Measurements from ENCODE around the gene C19orf85.
"Not testable (repeated sequence)": the region's sequence is repeated elsewhere in the genome, so short reads cannot be mapped to it uniquely, and the experiment has no call there.

The C19orf85 gene

DNA sequence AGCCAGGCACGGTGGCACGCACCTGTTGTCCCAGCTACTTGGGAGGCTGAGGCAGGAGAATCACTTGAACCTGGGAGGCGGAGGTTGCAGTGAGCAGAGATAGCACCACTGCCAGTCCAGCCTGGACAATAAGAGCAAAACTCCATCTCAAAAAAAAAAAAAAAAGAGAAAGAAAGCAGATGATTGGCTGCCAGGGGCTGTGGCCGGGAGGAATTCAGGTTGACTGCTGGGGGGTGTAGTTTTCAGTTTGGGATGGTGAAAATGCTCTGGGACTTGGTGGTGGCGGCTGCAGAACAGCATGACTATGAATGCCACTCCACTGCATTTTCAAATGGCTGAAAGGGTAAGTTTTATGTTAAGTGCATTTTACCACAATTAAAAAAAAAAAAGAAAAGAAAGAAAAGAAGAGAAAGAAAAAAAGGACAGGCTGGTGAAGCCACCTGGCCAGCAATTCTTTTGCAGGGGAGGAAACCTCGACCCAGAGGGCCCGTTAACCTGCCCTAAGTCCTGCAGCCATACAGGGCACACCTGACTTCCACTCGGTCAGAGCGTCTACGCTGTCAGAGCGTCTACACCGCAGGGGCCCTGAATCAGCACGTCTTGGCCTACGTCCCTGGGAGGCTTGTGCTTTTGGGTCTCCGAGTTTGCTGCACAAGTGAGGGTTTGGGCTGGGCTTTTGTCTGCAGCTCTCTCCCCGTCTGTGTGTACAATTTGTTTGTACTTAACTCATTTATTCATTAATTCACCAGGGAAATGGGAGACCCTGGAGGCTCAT lies 6.7 kb downstream of the C19orf85 start:
- DNase-seq (ENCODE audit: low read depth in 2 of 2): no peak

DNA sequence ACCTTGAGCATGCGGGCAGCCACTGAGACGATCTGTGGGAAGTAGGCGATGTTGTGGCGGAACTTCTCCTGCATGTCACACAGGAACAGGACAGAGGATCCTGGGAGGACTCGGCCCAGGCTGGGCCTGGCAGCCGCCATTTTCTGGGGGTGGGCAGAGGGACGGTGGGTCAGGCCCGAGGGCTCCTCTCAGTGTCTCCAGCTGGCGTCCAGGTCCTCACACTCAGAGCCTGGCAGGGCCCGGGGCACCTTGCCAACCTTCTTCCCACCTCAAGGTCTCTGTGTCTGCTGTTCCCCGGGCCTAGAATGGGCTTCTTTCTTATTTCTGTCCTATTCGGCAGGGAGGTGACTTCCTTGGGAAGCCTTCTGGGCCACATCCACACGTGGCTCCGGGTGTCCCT lies 8.2 kb downstream of the C19orf85 start:
- DNase-seq (ENCODE audit: low read depth in 2 of 2): no peak

DNA sequence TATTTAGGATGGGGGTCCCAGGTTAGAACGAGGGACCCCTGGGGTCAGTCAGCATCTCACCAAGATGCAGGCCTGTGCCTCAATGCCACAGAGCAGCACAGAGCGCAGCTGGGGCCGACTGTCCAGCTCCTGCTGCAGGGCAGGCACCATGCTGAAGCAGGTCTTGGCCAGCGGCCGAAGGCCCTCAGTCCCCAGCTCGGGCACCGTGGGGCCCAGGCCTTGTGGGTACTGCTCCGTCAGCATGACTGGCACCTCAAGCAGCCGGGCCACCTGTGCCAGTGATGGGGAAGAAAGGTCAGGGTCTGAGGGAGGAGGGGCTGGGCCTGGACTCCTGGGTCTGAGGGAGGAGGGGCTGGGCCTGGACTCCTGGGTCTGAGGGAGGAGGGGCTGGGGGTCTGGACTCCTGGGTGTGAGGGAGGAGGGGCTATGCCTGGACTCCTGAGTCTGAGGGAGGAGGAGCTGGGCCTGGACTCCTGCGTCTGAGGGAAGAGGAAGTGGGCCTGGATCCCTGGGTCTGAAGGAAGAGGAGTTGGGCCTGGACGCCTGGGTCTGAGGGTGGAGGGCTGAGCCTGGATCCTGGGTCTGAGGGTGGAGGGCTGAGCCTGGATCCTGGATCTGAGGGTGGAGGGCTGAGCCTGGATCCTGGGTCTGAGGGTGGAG lies 8.8 kb downstream of the C19orf85 start:
- DNase-seq (ENCODE audit: low read depth in 2 of 2): no peak

DNA sequence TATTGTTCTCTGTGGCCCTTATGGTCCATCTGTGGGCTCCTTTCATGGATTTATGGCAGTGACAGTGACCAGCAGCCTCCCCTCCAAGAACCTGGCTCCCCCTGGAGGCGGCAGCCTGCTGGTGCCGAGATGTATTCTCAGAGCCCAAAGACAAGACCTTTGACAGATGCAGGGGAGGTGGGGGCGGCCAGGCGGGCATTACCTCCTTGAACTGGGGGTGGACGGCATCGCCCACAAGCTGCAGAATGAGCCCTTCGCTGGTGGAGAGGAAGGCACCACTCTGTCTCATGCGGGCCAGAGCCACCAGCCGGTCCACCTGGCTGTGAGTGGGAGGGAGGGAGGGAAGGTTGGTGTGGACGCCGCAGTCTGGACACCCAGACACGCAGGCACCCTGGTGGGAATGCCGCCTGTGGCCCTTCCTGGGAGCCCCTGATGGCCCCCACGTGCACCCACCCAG lies 9.7 kb downstream of the C19orf85 start:
- no peak for DNase-seq (ENCODE audit: low read depth in 2 of 2)

DNA sequence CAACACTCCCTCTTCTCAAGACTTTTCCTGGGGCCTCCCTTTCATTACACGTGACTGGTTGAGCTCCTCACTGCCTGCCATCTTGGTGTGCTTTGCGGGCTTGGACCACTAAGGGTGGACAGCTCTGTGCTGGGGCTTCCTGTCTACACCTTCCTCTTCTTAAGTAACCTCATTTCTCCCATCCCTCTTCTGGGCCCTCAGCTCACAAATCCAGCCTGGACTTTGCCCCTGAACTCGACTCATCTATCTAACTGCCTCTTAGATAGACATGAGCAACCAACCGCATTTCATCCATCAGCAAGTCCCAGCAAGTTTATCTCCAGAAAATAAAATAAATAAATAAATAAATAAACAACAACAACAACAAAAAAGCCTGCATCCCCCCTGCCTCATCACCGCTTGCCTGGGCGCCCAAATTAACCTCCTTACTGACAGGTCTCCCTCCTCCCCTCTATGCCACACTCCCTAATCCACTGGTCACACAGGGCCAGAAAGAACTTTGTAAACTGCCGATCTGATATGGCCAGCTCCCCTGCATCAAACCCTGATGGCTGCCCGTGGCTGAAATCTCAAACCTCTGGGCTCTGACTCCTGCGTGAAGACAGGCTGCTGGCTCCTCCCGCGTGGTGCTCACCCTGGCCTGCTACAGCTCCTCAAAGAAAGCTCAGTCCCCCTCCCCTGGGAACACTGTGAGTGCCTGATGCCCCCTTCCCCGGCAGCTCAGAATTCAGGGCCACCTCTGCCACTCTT lies 10.9 kb downstream of the C19orf85 start:
- DNase-seq (ENCODE audit: low read depth in 2 of 2): no peak

DNA sequence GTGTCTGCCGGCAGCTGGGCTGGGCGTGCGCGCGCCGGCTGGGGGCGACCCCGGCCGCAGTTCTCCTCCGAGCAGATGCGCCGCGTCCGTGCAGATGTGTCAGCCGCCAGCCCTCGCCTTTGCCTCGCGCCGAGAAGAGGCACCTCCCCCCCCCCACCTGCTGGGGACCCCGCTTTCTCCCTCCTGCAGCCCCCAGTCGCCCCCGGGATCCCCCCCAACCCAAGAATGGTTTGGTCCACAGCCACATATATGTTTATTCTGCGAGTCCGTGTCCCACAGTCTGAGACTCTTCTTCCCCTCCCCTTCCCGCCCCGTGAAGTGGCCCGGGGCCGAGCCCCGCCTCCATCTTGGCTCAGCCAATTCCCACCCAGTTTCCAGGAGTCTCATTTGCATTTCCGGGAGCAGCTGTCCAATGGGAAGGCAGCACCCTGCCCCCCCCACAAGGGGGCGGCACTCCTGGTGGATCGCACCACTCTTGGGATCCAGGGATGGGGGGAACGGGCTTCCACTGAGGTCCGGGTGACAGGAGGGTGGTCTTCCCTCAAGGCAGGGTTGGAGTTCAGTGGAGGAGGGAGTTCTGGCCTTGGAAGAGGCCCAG lies 11.7 kb downstream of the C19orf85 start:
- no peak for DNase-seq (ENCODE audit: low read depth in 2 of 2)

DNA sequence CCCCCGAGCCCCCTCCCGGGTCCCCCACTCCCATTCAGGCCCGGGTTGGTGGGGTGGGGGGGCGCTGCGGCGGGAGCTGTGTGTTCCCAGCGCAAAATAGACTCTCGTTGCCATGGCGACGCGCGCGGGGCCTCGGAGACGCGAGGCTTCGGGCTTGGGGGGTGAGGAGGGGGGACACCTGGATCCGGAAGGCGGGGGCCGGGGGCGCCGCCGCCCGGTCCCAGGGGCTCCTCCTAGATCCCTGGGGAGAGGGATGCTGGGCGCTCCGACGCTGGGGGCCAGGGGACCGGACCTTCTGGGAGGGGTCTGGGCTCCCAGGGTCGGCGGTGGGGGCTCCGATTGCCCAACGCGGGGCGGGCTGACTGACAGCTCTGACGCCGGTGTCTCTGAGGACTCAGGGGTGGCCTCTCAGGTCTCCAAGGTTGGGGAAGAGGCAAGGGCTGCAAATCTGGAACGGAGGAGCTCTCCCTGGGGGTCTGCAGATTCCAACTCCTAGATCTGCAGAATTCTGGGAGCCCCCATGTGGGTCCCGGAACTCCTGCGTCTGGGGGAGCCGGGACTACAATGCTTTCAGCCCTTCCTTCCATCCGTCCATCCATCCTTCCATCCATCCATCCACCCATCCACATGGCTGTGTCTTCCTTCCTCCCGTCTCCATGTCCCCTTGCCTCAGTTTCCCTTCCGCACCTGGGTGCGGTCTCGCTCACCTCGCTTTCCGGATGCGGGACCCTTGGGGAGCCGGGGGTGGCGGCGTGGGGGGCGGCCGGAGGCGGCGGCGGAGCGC lies 12.4 kb downstream of the C19orf85 start:
- DNase-seq (ENCODE audit: low read depth in 2 of 2): no peak

DNA sequence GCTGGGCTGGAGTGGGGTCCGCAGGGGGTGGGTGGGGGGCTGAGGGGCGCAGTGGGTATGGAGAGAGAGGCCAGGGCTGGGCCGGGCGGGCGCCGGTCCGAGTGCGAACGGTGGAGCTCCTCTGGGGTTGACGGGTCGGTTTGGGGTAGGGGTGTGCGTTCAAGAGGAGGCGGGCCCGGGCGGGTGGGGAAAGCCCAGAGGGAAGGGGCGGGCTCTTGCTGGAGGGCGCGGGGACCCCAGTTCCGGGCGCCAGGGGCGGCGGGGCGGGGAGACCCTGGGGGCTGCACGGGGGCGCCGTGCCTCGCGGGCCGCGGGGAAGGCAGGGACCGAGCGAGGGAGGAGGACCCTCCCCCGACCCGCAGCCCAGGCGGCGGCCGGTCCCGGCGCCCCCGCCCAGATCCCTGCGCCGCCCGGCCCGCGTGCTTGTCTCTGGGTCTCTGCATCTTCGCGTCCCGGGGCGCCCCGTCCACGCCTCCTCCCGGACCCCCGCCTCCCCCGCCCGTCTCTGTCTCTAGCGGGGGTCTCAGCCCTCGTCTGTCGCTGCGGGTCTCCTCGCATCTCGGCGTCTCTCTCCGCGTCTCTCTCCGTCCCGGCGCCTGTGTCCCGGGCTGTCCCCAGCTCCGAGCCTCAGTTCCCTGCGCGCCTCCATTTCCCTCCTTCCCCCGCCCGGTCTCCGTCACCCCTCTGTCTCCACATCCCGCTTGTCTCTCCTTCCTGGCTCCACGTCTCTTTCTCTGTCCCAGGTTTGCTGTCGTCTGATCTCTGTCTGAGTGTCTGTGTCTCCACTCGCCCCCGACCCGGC lies 13.2 kb downstream of the C19orf85 start:
- DNase-seq (ENCODE audit: low read depth in 2 of 2): no peak

DNA sequence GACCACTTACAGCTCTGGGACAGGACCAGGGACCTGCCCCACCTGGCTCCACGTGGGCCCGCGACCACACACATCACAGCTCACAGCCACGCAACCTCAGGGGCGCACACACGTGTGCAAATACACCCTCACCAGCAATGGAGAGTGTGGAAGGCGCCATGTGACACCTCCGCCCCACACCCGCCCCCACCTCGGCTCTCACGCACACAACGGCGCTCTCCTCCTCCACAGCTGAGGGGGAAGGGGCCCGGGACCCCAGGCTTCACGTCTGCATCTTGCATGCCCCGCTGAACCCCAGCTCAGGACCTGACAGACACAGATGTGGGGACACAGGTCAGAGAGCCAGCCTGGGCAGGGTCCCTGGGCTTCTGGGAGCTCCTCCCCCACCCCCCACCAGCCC lies 15.1 kb downstream of the C19orf85 start:
- DNase-seq (ENCODE audit: low read depth in 2 of 2): no peak

DNA sequence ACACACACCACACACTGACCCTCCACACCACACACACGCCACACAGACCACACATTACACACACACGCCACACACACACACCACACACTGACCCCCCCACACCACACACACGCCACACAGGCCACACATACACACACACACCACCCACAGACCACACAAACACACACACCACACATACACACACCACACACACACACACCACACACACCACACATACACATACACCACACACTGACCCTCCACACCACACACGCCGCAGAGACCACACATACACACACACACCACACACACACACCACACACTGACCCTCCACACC lies 16.4 kb downstream of the C19orf85 start:
- DNase-seq (ENCODE audit: low read depth in 2 of 2): not testable (repeated sequence)

DNA sequence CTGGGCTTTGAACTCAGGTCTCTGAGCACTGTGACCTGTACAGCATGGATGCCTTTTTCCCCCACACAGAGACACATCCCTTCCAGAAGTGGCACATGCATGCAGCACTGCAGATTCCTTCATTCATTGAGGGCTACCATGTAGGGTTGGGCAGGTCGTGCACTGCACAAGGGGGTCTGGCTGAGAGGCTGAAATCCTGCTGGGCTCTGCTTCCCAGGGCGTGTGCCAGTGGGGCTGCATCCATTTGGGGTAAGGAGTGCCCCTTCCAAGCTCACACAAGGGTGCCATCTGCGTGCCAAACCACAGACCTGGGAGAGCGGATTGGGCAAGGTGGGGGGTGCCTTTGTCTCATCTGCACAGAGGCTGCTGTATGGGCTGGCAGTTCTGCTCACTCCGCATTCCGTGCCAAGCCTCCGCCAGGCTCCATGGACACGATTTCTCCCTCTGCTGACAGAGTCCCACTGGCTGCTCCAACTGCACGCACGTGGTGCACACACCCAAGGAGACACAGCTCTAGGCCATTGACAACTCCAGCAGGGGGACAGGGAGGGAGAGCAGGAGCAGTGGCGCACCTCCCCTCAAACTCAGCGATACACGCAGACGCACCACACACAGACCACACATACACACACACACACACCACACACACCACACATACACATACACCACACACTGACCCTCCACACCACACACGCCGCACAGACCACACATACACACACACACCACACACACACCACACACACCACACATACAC lies 17.0 kb downstream of the C19orf85 start:
- no peak for DNase-seq (ENCODE audit: low read depth in 2 of 2)

DNA sequence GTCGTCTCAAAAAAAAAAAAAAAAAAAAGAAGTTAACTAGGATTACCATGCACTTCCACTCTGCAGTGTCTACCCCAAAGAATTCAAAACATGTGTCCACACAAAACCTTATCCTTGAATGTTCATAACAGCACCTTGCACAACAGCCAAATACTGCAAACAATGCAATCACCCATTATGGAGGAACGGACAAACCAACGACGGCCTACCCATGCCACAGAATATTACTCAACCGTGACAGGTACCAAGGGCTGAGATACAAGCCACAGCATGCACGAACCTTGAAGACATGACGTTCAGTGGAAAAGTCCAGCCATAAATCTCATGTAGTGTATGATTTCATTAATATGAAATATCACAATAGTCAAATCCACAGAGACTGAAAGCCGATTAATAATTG lies 18.5 kb downstream of the C19orf85 start:
- no peak for DNase-seq (ENCODE audit: low read depth in 2 of 2)

DNA sequence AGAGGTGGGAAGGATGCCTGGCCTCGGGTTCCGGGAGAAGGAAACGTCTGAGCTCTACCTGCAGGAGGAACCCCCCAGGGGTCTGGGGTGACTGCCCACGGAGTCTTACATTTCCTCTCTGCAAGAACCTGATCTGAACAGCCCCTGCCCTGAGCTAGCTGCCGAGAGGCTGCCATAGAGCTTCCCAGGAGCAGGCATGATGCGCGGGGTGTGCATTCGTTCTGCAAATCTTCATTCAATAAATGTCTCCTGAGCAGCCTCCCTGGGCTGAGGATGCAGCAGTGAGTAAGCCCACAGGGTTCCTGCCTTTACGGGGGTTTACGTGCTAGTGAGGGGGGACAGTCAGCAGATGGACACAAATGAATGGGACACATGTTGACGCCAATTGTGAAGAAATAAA lies 19.9 kb downstream of the C19orf85 start:
- no peak for DNase-seq (ENCODE audit: low read depth in 2 of 2)

DNA sequence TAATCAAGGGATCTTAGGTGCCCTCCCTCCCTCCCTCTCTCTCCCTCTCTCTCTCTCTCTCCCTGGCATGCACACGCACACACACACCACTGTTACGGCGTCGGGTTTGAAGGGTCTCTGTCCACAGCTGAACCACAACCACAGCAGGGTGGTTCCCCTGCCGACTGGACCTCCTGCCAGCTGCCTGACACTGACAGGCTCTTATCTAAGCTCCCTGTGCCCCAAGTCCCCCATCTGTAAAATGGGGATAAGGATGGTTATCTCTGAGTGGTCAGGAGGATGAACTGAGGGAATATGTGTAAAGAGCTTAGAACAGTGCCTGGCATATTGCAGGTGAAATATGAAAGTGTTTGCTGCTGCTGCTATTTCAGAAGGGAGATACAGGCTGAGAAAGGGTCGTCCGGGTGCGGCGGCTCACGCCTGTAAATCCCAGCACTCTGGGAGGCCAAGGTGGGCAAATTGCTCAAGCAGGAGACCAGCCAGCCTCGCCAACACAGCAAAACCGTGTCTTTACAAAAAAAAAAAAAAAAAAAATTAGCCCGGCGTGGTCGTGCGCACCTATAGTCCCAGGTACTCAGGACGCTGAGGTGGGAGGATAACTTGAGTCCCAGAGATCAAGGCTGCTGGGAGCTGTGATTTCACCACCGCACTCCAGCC lies 20.6 kb downstream of the C19orf85 start:
- no peak for DNase-seq (ENCODE audit: low read depth in 2 of 2)

DNA sequence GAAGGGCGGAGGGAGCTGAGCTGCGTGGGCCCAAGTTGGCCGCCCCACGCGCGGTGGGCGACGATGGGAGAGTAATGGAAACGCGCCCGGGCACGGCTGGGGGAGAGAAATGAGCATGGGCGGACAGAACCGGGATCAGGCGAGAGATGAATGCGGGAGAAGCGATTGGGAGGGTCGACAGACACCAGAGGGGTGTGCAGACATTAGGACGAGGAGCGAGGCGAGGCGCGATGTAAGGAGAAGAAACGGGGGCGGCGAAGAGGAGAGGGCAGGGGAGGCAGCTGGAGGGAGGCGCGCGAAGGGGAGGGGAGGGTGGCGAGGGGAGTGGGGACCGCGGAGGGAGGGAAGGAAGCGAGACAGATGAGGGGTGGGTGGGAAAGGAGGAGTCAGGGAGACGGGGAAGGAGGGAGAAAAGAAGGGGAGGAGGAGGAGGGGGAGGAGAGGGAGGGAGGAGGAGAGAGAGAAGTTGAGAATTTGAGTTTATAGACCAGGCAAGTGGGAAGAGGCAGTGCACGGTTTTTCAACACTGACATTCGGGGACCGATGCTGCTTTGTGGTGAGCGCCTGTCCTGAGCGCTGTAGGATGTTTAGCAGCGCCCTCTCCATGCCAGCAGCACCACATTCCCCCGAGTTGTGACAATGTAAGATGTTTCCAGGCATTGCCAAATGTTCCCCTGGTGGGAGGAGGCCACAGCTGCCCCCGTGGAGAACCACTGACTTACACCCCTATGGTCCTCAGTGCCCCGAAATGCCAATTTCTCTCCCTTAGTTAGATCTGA lies 21.3 kb downstream of the C19orf85 start, which contains the start of gene SHISA7:
Gene SHISA7, minus strand, starts transcription at position 256 of the 779 bp plus-strand sequence. CDS start 437 bp downstream, outside the sequence.
- no peak for DNase-seq (ENCODE audit: low read depth in 2 of 2)

DNA sequence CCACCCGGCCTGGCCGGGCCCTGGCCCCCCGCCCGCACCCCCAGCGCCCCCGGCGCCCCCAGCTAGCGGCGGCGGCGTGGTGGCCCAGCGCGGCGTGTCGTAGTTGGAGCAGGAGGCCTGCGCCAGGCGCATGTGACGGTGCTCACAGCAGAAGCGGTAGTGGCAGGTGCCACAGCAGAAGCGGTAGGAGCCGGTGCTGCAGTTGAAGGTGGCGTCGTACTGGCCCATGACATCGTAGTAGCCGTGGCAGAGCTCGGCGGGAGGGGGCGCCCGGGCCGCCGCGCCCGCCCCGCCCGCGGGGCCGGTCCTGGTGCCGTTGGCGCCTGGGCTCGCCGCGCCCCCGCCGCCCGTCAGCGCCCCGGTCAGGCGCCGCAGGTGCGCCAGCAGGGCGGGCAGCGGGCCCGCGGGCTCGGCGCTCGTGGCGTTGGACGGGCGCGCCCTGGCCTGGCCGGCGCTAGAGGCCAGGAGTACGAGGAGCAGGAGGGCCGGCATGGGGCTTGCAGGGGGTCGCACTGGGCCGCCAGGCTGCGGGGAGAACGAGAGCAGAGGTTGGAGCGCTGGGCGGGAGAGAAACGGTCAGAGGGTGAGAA lies 22.1 kb downstream of the C19orf85 start:
- DNase-seq (ENCODE audit: low read depth in 2 of 2): no peak

DNA sequence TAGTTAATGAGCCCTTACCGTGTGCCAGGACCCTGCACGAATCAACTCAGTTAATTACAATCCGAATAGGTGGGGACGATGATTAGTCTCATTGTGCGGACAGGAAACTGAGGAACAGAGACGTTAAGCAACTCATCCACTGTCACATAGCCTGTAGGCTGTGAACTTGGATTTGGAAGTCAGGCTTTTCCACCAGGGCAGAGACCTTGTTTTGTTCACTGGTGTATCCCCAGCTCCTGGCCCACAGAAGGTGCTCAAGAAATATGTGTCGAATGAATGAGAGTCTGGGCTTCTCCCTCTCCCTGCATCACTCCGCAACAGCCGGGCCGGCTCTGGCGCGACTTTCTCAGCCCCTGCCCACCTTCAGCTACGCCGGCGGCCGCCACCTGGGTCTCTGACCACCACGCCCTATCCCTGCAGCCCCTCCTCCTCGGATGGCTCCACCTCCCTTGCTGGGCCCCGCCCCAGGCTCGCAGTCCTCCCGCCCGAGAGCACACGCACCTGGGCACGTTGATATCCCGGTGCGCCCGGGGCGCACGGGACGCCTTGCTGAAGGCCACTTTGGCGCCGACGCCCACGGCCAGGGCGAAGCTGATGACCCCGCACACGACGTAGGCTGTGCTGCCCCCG lies 22.7 kb downstream of the C19orf85 start:
- no peak for DNase-seq (ENCODE audit: low read depth in 2 of 2)

DNA sequence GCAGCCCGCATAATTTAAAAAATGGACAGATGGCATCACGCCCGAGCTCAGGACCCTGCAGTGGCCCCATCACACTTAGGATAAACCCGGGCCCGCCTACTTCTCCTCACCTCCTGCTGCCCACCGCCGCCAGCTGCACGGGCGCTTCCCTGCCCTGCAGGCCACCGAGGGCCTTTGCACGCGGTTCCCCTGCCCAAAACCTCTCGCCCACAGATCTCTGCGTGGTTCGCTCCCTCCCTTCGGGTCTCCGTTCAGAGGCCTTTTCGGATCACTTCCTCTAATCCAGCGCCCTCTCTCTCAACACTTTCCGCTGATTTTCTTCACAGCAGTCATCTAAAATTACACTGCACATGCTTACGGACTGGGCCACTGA lies 23.2 kb downstream of the C19orf85 start:
- DNase-seq (ENCODE audit: low read depth in 2 of 2): no peak

All from stimulated activated CD8-positive, alpha-beta memory T cell treated with anti-CD3 and anti-CD28 coated beads, Interleukin-15, amount 100 ng/mL, for 4 hours (primary cell).